ENCODE data around the gene UXT. TPM values are rescaled to one million over a fixed set of nuclear protein-coding genes. Genes with fewer than 3 reads are reported as not detected.
A peak's percentile ranks its signal among the peaks of the same experiment; 100 is the strongest.

UXT gene
- total and polyA plus RNA-seq, 9 of the 15 experiments (the other 6 are each of a cell fraction or from before 2014, with no cell fraction given) = 141 to 300 (median 204) TPM

- TF ChIP-seq POLR2A (conservative IDR thresholded peaks at IDR 0.05) (peak; percentile 65; the same call in 1 of the 2 replicates), ZKSCAN8 (CRISPR knock-in tag; IDR thresholded peaks at IDR 0.05) (no peak; the same call in 1 of the 2 replicates), GTF2E2 (tag; IDR thresholded peaks at IDR 0.05) (0 out of 2 replicates have a peak, but pooled peaks have one; percentile 1), HDAC3 (IDR thresholded peaks at IDR 0.05; ENCODE audit: borderline replicate concordance, partially characterized antibody) (peak; percentile 71), ZNF316 (IDR thresholded peaks at IDR 0.05) (peak; percentile 23; the same call in 1 of the 2 replicates), IRF2 (CRISPR knock-in tag; IDR thresholded peaks at IDR 0.05) (no peak), SMC3 (conservative IDR thresholded peaks at IDR 0.05; ENCODE audit: insufficient read depth, low read depth, low read length) (no peak), YBX1 (IDR thresholded peaks at IDR 0.05) (no peak), ZKSCAN3 (CRISPR knock-in tag; IDR thresholded peaks at IDR 0.05) (no peak), TAL1 (IDR thresholded peaks at IDR 0.05) (peak; percentile 78), BRD9 (IDR thresholded peaks at IDR 0.05; ENCODE audit: low read depth, partially characterized antibody) (peak; percentile 77), FOXJ3 (CRISPR knock-in tag; IDR thresholded peaks at IDR 0.05) (no peak), EHMT2 (IDR thresholded peaks at IDR 0.05) (0 out of 2 replicates have a peak, but pooled peaks have one; percentile 36), ARID1B (IDR thresholded peaks at IDR 0.05) (peak; percentile 94), SMARCE1 (IDR thresholded peaks at IDR 0.05) (peak; percentile 95), SUPT5H (IDR thresholded peaks at IDR 0.05) (peak; percentile 44; the same call in 1 of the 2 replicates), DMBX1 (CRISPR knock-in tag; IDR thresholded peaks at IDR 0.05; ENCODE audit: borderline replicate concordance) (peak; percentile 70; the same call in 1 of the 2 replicates), TEAD1 (CRISPR knock-in tag; IDR thresholded peaks at IDR 0.05) (0 out of 4 replicates have a peak, but pooled peaks of 1 of the 2 experiments have one; percentile 21), RB1 (IDR thresholded peaks at IDR 0.05; ENCODE audit: low read depth) (no peak), TAF9B (IDR thresholded peaks at IDR 0.05; ENCODE audit: partially characterized antibody) (peak; percentile 50), CEBPB (tag; IDR thresholded peaks at IDR 0.05) (no peak), MEIS2 (IDR thresholded peaks at IDR 0.05; ENCODE audit: partially characterized antibody) (peak; percentile 67), HDAC2 (IDR thresholded peaks at IDR 0.05) (0 out of 2 replicates have a peak, but pooled peaks have one; percentile 54), PURB (CRISPR knock-in tag; IDR thresholded peaks at IDR 0.05; ENCODE audit: low read depth) (no peak), SMARCC2 (IDR thresholded peaks at IDR 0.05; ENCODE audit: low read depth) (peak; percentile 83), ETV1 (tag; conservative IDR thresholded peaks at IDR 0.05; ENCODE audit: low read depth) (0 out of 2 replicates have a peak, but pooled peaks have one; percentile 33), FOS (IDR thresholded peaks at IDR 0.05; ENCODE audit: extremely low read depth, insufficient read length) (peak; percentile 52), DPF2 (IDR thresholded peaks at IDR 0.05) (peak; percentile 96), GATA2 (CRISPR knock-in tag; IDR thresholded peaks at IDR 0.05) (peak; percentile 53), ZNF408 (CRISPR knock-in tag; IDR thresholded peaks at IDR 0.05; ENCODE audit: low read depth) (no peak), ARNT (IDR thresholded peaks at IDR 0.05) (peak in 1 of 2 experiments; percentile 49; a peak in 1 of 4 replicates)
- TF ChIP-seq, protein P1, sequence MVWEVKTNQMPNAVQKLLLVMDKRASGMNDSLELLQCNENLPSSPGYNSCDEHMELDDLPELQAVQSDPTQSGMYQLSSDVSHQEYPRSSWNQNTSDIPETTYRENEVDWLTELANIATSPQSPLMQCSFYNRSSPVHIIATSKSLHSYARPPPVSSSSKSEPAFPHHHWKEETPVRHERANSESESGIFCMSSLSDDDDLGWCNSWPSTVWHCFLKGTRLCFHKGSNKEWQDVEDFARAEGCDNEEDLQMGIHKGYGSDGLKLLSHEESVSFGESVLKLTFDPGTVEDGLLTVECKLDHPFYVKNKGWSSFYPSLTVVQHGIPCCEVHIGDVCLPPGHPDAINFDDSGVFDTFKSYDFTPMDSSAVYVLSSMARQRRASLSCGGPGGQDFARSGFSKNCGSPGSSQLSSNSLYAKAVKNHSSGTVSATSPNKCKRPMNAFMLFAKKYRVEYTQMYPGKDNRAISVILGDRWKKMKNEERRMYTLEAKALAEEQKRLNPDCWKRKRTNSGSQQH (CRISPR knock-in tag; IDR thresholded peaks at IDR 0.05) = no peak
- TF ChIP-seq, protein P2, sequence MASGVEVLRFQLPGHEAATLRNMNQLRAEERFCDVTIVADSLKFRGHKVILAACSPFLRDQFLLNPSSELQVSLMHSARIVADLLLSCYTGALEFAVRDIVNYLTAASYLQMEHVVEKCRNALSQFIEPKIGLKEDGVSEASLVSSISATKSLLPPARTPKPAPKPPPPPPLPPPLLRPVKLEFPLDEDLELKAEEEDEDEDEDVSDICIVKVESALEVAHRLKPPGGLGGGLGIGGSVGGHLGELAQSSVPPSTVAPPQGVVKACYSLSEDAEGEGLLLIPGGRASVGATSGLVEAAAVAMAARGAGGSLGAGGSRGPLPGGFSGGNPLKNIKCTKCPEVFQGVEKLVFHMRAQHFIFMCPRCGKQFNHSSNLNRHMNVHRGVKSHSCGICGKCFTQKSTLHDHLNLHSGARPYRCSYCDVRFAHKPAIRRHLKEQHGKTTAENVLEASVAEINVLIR (CRISPR knock-in tag; IDR thresholded peaks at IDR 0.05) = no peak
These were observed 3.2 kb upstream of the UXT start (continued) for GRCh38 chrX:47662144-47662657.
